Hepatocyte (in vitro differentiated cells): Measurements from ENCODE around the gene H2AZ2.
A peak's percentile ranks its signal among the peaks of the same experiment; 100 is the strongest.

ENCODE experiments used
- EZH2 ChIP-seq: fragments of 200-600 bp; sonication (generic); IDR thresholded peaks from 2 replicates; pipeline ENCODE4 v1.6.1; 2016; ENCODE audit warnings: antibody characterized with exemption, mild to moderate bottlenecking, borderline replicate concordance
- EZH2phosphoT487 ChIP-seq: fragments of 200-600 bp; sonication (generic); IDR thresholded peaks from one replicate; pipeline ENCODE4 v1.6.1; 2018; ENCODE audit warnings: antibody characterized with exemption, mild to moderate bottlenecking, low read depth, moderate library complexity; ENCODE audit not compliant: unreplicated experiment, severe bottlenecking
- TF ChIP-seq, protein P1 (sequence below): fragments of 200-600 bp; sonication (generic); IDR thresholded peaks from 2 replicates; pipeline ENCODE4 v1.5.1; 2016; ENCODE audit warnings: antibody characterized with exemption, mild to moderate bottlenecking; ENCODE audit not compliant: poor library complexity

DNA sequence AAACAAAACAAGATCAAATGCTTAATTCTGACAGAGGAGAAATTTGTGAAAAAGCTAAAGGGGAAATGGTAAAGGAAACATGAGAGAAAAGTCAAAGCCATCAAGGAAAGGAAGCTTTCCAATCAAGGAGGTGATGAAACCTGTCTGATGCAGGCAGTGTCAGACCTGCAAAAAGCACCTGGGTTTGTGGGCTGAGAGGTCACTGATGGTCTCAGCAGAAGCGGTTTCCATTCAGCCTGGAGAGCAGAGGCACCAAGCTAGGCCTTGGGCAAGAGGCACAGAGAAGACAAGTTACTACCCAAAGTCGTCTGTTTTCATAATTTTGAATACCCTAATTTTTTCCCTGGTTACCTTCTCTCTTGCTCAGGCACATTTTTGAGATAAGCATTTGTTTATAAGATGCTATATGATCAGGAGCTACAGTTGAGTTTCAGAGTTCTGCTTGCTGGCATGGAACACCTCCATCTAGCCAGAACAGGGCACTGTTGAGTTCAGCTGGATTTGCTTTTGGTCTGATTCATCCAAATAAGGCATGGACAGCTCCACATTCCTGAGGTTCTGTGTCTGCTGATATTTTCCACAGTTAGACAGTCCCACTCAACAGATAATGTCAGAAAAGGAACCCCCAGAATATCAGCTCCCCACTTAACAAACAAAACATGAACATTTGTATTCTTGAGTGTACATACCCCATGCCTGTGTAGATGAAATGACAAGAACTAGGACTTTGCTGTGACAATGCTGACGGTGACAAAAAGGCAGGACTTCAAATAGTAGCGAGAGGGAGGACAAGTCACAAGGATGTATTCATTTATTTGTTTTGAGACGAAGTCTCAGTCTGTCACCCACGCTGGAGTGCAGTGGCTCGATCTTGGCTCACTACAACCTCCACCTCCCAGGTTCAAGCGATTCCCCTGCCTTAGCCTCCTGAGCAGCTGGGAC is 56.3 kb downstream of the H2AZ2 start:
- TF ChIP-seq, protein P1, sequence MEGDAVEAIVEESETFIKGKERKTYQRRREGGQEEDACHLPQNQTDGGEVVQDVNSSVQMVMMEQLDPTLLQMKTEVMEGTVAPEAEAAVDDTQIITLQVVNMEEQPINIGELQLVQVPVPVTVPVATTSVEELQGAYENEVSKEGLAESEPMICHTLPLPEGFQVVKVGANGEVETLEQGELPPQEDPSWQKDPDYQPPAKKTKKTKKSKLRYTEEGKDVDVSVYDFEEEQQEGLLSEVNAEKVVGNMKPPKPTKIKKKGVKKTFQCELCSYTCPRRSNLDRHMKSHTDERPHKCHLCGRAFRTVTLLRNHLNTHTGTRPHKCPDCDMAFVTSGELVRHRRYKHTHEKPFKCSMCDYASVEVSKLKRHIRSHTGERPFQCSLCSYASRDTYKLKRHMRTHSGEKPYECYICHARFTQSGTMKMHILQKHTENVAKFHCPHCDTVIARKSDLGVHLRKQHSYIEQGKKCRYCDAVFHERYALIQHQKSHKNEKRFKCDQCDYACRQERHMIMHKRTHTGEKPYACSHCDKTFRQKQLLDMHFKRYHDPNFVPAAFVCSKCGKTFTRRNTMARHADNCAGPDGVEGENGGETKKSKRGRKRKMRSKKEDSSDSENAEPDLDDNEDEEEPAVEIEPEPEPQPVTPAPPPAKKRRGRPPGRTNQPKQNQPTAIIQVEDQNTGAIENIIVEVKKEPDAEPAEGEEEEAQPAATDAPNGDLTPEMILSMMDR: peak; percentile 17
- TF ChIP-seq EZH2phosphoT487: no peak
- TF ChIP-seq EZH2: no peak
